ENCODE data around the gene OTX1. TPM values are rescaled to one million over a fixed set of nuclear protein-coding genes. Genes with fewer than 3 reads are reported as not detected.
A peak's percentile ranks its signal among the peaks of the same experiment; 100 is the strongest.

OTX1 gene
- total RNA-seq, 1 donor from 2014 or later = not detected

GRCh38 chr2:63049970-63050333, 678 bp upstream of the OTX1 start:
- peaks cover 0 to 9% of the 10 kb centered on the region in 2 donors for H3K36me3 ChIP-seq
- H3K27ac ChIP-seq = no peak overlapping the region
- intact Hi-C loops (cut with DNase I) = no loop called here
- peaks cover 47% of the 10 kb centered on the region for H3K4me1 ChIP-seq
- TF ChIP-seq POLR2AphosphoS5 (IDR thresholded peaks at IDR 0.05; ENCODE audit: insufficient read depth in 1 of 2, low read depth in 1 of 2) = no peak
- TF ChIP-seq POLR2A (IDR thresholded peaks at IDR 0.05) = no peak
- H3K9me3 ChIP-seq = no peaks in the 10 kb centered on the region
- peaks cover 6% of the 10 kb centered on the region for H3K27me3 ChIP-seq
- H3K4me3 ChIP-seq = peak overlapping the region; percentile 42 to 59
- DNase-seq (ENCODE audit: extremely low spot score in 2 of 2) = no peak

- H3K4me3 ChIP-seq = peak overlapping the region; percentile 42 to 59
- H3K36me3 ChIP-seq = no peaks in the 10 kb centered on the region
- DNase-seq (ENCODE audit: extremely low spot score in 2 of 2) = no peak
- H3K9me3 ChIP-seq = no peaks in the 10 kb centered on the region
- intact Hi-C loops (cut with DNase I) = no loop called here
- H3K27me3 ChIP-seq = peaks cover 6% of the 10 kb centered on the region
- H3K4me1 ChIP-seq = peaks cover 60% of the 10 kb centered on the region
- TF ChIP-seq POLR2AphosphoS5 (IDR thresholded peaks at IDR 0.05; ENCODE audit: insufficient read depth in 1 of 2, low read depth in 1 of 2) (no peak), POLR2A (IDR thresholded peaks at IDR 0.05) (no peak), CTCF (IDR thresholded peaks at IDR 0.05) (no peak)
- no peak overlapping the region for H3K27ac ChIP-seq
Measured at GRCh38 chr2:63051042-63051794, 588 bp downstream of the OTX1 start.

GRCh38 chr2:63051795-63052333, 1.2 kb downstream of the OTX1 start:
- intact Hi-C loops (cut with DNase I) = no loop called here
- Histone ChIP-seq H3K4me1 (peaks cover 66% of the 10 kb centered on the region), H3K9me3 (no peaks in the 10 kb centered on the region), H3K27ac (no peak overlapping the region), H3K36me3 (no peaks in the 10 kb centered on the region), H3K4me3 (no peak overlapping the region), H3K27me3 (peaks cover 6% of the 10 kb centered on the region)
- no peak for DNase-seq (ENCODE audit: extremely low spot score in 2 of 2)
- TF ChIP-seq POLR2A (IDR thresholded peaks at IDR 0.05) (no peak), POLR2AphosphoS5 (IDR thresholded peaks at IDR 0.05; ENCODE audit: insufficient read depth in 1 of 2, low read depth in 1 of 2) (no peak), CTCF (IDR thresholded peaks at IDR 0.05) (no peak)

GRCh38 chr2:63052411-63053080, 1.9 kb downstream of the OTX1 start:
- intact Hi-C loops (cut with DNase I) = no loop called here
- no peak for TF ChIP-seq POLR2AphosphoS5 (IDR thresholded peaks at IDR 0.05; ENCODE audit: insufficient read depth in 1 of 2, low read depth in 1 of 2)
- TF ChIP-seq POLR2A (IDR thresholded peaks at IDR 0.05) = no peak
- TF ChIP-seq CTCF (IDR thresholded peaks at IDR 0.05) = no peak
- H3K4me3 ChIP-seq = no peak overlapping the region

GRCh38 chr2:63053081-63053888, 2.7 kb downstream of the OTX1 start:
- Histone ChIP-seq H3K27ac (no peak overlapping the region), H3K4me3 (no peak overlapping the region), H3K4me1 (peaks cover 72% of the 10 kb centered on the region), H3K9me3 (no peaks in the 10 kb centered on the region), H3K36me3 (no peaks in the 10 kb centered on the region), H3K27me3 (peaks cover 8% of the 10 kb centered on the region)
- no peak for DNase-seq (ENCODE audit: extremely low spot score in 2 of 2)
- no peak for TF ChIP-seq POLR2AphosphoS5 (IDR thresholded peaks at IDR 0.05; ENCODE audit: insufficient read depth in 1 of 2, low read depth in 1 of 2)
- intact Hi-C loops (cut with DNase I) = no loop called here

More at GRCh38 chr2:63052411-63053080, 1.9 kb downstream of the OTX1 start:
- no peak overlapping the region for H3K27ac ChIP-seq
- H3K27me3 ChIP-seq = peaks cover 6% of the 10 kb centered on the region
- no peak for DNase-seq (ENCODE audit: extremely low spot score in 2 of 2)
- no peaks in the 10 kb centered on the region for H3K9me3 ChIP-seq
- no peaks in the 10 kb centered on the region for H3K36me3 ChIP-seq
- H3K4me1 ChIP-seq = peaks cover 68% of the 10 kb centered on the region
